GM21786 (cell line): ENCODE results near the gene JHY.

Experiments
- ATAC-seq: cut with Tn5 transposase; IDR thresholded peaks from one replicate; pipeline ENCODE4 v1.9.1; 2021; ENCODE audit not compliant: unreplicated experiment

Gene JHY

DNA sequence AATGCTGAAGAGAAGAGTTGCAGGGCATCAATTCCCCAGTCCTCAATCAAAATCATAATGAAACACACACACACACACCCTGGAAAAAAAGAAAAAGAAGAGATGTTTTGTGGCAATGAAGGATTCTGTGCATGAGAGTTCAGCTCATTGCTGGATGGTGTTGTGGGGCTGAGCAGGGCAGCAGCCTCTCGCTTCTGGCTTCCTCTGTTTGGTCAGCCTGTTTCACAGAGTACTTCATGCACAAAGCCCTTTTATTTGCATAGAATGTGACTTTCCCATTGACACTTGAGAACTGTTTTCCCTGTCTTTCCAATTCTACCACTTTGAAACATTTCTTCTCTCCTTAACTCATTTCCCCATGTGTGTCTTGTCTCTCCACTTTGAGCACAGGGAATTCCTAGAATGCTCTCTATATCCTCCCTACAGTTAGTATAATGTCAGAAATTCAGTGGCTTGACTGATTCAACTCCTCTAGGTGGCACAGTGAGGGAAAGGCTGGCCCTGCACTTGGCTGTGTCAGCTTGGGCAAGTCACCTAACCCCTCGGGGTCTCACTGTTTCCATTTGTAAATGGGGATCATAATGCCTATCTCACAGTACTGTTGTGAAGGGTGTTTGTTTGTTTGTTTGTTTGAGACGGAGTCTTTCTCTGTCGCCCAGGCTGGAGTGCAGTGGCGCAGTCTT lies 124.4 kb downstream of the JHY start:
- no peak for ATAC-seq
